Adrenal gland (tissue), 12 donors: Measurements from ENCODE around the gene CMPK2. TPM values are rescaled to one million over a fixed set of nuclear protein-coding genes. Genes with fewer than 3 reads are reported as not detected.

Experiments used
- DNase-seq, 7 donors: peaks; one replicate each; pipeline ENCODE4 v3.0.0-alpha.2; 2019 to 2020
- H3K27ac ChIP-seq, 5 donors: fragments of 200-600 bp; sonication (generic) in 4 of 5; 1 replicate in 3 of 5; 2 replicates in 2 of 5; pipeline versions ENCODE4 v1.5.1 to v1.8.0; 2016 to 2020; ENCODE audit warnings: mild to moderate bottlenecking in 1 of 5
- H3K27me3 ChIP-seq: fragments of 200-600 bp; 2 replicates; pipeline ENCODE4 v1.8.0; 2021
- H3K36me3 ChIP-seq, 2 donors: fragments of 200-600 bp; replicated peaks in 1 of 2; 1 replicate in 1 of 2; 2 replicates in 1 of 2; pipeline versions ENCODE4 v1.5.1 to v1.8.0; 2018 to 2022
- H3K4me1 ChIP-seq, 2 donors: fragments of 200-600 bp; replicated peaks in 1 of 2; 1 replicate in 1 of 2; 2 replicates in 1 of 2; pipeline versions ENCODE4 v1.5.1 to v1.8.0; 2018 to 2021
- H3K4me3 ChIP-seq, 4 donors: fragments of 200-600 bp; sonication (generic) in 3 of 4; one replicate each; pipeline ENCODE4 v1.5.1; 2016 to 2018
- H3K9me3 ChIP-seq, 3 donors: fragments of 200-600 bp; sonication (generic) in 1 of 3; replicated peaks in 1 of 3; 1 replicate in 2 of 3; 2 replicates in 1 of 3; pipeline versions ENCODE4 v1.5.1 to v1.8.0; 2016 to 2021
- POLR2A ChIP-seq, 2 donors: fragments of 450-650 bp; IDR thresholded peaks; one replicate each; pipeline ENCODE4 v1.6.1; 2017; ENCODE audit warnings: antibody characterized with exemption in 2 of 2, mild to moderate bottlenecking in 2 of 2, moderate library complexity in 1 of 2
- WGBS, 4 donors: extraction: QIAGEN DNeasy Blood & Tissue Kit in 2 of 4; methylation state at CpG; one replicate each; pipeline versions ENCODE4 v1.1.5 to v1.1.7; 2013 to 2017; 5-methylcytosine and 5-hydroxymethylcytosine counted together
- intact Hi-C, 2 donors: fragments of 100-400 bp; cut with DNase I; formaldehyde crosslinking; loops; one replicate each; pipeline versions ENCODE4 v1.14.1 to v1.15.0; 2022 to 2023
- polyA plus RNA-seq, 3 donors: library from polyadenylated mRNA; stranded (reverse); fragments of 200-250 nt in 2 of 3; fragments of 350-450 nt in 1 of 3; fragmentation: Illumina TruSeq in 1 of 3; extraction: RNeasy Lipid Tissue Mini Kit (QIAGEN cat#74804) in 1 of 3; gene quantifications; one replicate each; pipeline ENCODE4 v1.2.3, GENCODE V29; 2013 to 2014
- total RNA-seq, 9 donors: library from RNA; depleted of rRNA in 4 of 9; stranded (reverse); fragments of >200 nt in 4 of 9; fragments of 120-200 nt in 1 of 9; fragmentation: NEBNext Ultra II Directional in 1 of 9; extraction: Animal tissue kit (Norgen Biotek cat#: 25700) in 1 of 9; gene quantifications; one replicate each; pipeline versions ENCODE4 v1.1.0 to v1.2.4, GENCODE V29; 2013 to 2023
- TF ChIP-seq, protein P1 (sequence below), 6 experiments: fragments of 450-650 bp in 4 of 6; fragments of 200-600 bp in 2 of 6; sonication (generic) in 1 of 6; IDR thresholded peaks; 1 replicate in 5 of 6; 2 replicates in 1 of 6; pipeline versions ENCODE4 v1.5.1 to v1.8.0; 2016 to 2021; ENCODE audit warnings: antibody characterized with exemption in 6 of 6, mild to moderate bottlenecking in 2 of 6, moderate library complexity in 1 of 6
- donor health status: healthy with polysubstance abuse.
- donor health status: Bipolar disorder and iron deficiency.
- donor health status: DM: yes; HTN: yes; CAD: no.
- donor health status: DM: no; HTN: no; CAD: no.
- donor health status: DM: no; HTN: no; CAD: no.
- donor health status: DM: yes; HTN: yes; CAD: no.

The CMPK2 gene
- total and polyA plus RNA-seq, 12 donors, result 2.4 to 18.8 (median 6.2) TPM

DNA sequence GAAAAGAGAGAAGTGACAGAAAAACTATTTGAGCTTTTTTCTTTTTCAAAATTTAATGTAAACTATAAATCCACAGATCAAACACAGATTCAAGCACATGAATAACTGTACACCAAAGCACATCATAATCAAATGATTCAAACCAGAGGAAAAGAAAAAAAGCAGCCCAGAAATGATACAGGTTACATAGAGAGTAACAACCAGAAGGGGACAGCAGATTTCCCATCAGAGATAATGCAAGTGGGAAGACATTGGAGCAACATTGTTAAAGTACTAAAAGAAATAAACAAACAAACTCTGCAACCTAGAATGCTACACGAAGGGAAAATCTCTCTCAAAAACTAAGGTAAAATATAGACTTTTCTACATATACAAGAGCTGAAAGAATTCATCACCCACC is 34.5 kb downstream of the CMPK2 start:
- no peak for TF ChIP-seq POLR2A (IDR thresholded peaks at IDR 0.05)
- TF ChIP-seq, protein P1, sequence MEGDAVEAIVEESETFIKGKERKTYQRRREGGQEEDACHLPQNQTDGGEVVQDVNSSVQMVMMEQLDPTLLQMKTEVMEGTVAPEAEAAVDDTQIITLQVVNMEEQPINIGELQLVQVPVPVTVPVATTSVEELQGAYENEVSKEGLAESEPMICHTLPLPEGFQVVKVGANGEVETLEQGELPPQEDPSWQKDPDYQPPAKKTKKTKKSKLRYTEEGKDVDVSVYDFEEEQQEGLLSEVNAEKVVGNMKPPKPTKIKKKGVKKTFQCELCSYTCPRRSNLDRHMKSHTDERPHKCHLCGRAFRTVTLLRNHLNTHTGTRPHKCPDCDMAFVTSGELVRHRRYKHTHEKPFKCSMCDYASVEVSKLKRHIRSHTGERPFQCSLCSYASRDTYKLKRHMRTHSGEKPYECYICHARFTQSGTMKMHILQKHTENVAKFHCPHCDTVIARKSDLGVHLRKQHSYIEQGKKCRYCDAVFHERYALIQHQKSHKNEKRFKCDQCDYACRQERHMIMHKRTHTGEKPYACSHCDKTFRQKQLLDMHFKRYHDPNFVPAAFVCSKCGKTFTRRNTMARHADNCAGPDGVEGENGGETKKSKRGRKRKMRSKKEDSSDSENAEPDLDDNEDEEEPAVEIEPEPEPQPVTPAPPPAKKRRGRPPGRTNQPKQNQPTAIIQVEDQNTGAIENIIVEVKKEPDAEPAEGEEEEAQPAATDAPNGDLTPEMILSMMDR (IDR thresholded peaks at IDR 0.05), result no peak
- no peak overlapping the region for H3K4me3 ChIP-seq
- peaks cover 0 to 3% of the 10 kb centered on the region in 2 donors for H3K4me1 ChIP-seq
- WGBS, 4 donors, result 47 to 63% (median 54%) methylated on average over 1 of the region's 1 CpG
- H3K27ac ChIP-seq, result no peak overlapping the region
- intact Hi-C loops, result no loop called here
- no peak for DNase-seq
- no peaks in the 10 kb centered on the region for H3K27me3 ChIP-seq
- no peaks in the 10 kb centered on the region for H3K9me3 ChIP-seq
- H3K36me3 ChIP-seq, result no peaks in the 10 kb centered on the region

DNA sequence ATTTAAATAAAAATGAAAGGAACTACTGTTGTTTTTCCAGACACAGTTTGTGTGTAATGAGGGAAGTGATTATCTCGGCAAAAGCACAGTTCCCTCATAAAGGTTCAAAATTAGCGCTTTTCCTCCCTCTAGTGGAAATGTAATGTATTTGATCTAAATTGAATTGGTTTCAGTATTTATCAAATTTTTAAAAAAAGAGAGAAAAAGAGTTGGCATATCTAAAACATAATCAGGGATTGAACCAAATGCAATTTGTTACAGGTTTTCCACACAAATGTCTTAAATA is 37.5 kb downstream of the CMPK2 start:
- Histone ChIP-seq H3K9me3 (no peaks in the 10 kb centered on the region), H3K36me3 (no peaks in the 10 kb centered on the region), H3K4me3 (no peak overlapping the region), H3K4me1 (peaks cover 0 to 3% of the 10 kb centered on the region in 2 donors), H3K27me3 (no peaks in the 10 kb centered on the region), H3K27ac (no peak overlapping the region)
- 7 to 17% (median 14%) methylated on average over 2 of the region's 2 CpGs for WGBS, 4 donors
- intact Hi-C loops, result no loop called here
- DNase-seq, result no peak
- TF ChIP-seq, protein P1 (IDR thresholded peaks at IDR 0.05), result peak; percentile 31 to 56 (median 38)
- TF ChIP-seq POLR2A (IDR thresholded peaks at IDR 0.05), result no peak

DNA sequence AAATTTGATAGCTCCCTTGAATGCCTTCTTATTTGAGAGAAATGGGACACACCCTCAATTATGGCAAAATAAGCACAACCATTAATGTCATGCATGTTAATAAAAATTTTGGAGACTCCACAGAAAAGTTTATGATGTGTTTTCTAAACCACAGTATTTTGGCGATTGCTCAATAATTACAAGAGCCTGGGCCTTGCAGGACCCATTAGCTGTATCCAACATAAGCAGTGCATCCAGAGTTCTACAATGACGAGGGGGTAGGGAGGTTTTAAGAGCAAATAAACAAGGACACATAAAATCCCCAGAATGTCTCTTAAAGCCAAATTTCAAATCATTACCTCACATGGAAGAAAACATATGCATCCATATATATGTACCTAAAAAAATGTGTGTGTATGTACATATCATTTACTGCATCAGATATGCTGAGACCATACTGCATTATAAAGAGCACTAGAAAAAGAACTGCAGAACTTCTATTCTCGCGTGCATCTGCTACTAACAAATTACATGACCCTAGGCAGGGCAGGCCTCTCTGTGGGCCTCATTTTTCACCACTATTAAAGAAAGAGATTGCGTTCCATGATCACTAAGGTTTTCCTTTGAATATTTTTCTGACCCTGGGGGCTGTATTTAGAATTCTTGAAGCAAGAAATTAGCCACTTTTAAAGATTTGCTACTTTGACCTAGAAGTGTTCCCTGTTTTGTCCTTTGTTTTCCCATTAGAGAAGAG is 38.0 kb downstream of the CMPK2 start:
- Histone ChIP-seq H3K4me1 (peaks cover 0 to 3% of the 10 kb centered on the region in 2 donors), H3K4me3 (no peak overlapping the region), H3K36me3 (no peaks in the 10 kb centered on the region), H3K27ac (no peak overlapping the region), H3K9me3 (no peaks in the 10 kb centered on the region), H3K27me3 (no peaks in the 10 kb centered on the region)
- no peak for DNase-seq
- no peak for TF ChIP-seq POLR2A (IDR thresholded peaks at IDR 0.05)
- TF ChIP-seq, protein P1 (IDR thresholded peaks at IDR 0.05), result no peak
- WGBS, 4 donors, result 58 to 71% (median 66%) methylated on average over 5 of the region's 5 CpGs
- intact Hi-C loops, result no loop called here

DNA sequence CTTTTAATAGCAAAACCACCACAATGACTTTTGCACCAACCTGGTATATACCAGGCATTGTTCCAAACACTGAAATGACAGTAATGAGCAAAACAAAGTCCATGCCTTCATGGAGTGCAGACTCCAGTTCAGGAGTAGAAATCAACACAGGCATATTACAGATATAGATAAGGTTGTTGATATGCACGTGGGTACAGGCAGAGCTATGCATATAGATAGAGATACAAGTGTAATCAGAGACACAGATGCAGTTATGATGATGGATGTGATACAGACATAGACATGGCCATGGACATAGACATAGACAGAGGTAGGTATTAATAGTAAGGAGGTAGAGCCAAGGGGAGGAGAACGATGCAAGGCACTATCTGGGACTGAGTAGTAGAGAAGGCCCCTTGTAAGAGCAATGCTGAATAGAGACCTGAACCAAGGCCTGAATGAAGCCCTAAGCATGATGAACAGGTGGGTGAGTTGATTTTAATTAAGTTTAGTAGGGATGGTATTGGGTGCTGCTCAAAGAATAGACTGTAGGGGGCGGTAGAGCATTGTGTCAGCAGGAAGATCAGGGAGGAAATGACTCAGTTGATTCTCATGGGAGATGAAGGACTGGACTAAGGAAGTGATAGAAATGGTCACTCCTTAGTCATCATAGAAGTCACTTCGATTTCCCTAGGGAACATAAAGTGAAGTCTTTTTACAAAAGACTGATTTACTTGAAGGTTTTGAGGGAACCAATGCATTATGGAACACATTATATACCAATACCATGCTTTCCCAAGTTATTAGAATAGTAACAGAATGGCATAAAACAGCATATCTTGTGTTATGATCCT is 39.4 kb downstream of the CMPK2 start:
- intact Hi-C loops, result no loop called here
- Histone ChIP-seq H3K4me1 (peaks cover 0 to 3% of the 10 kb centered on the region in 2 donors), H3K4me3 (no peak overlapping the region), H3K36me3 (no peaks in the 10 kb centered on the region), H3K27me3 (no peaks in the 10 kb centered on the region), H3K9me3 (no peaks in the 10 kb centered on the region), H3K27ac (no peak overlapping the region)
- WGBS, 4 donors, result 43 to 57% (median 48%) methylated on average over 4 of the region's 4 CpGs
- no peak for TF ChIP-seq POLR2A (IDR thresholded peaks at IDR 0.05)
- TF ChIP-seq, protein P1 (IDR thresholded peaks at IDR 0.05), result peak; percentile 32 to 63 (median 54)
- DNase-seq, result peak in 6 of 7 donors; percentile 24 to 60 (median 34)
